HL-60 (cell line): ENCODE results near the gene FBN1.

Experiments used
- DNase-seq, 2 experiments: peaks; one replicate each; pipeline ENCODE4 v3.0.0-alpha.2; 2010 to 2020; ENCODE audit warnings: low read depth in 1 of 2, low spot score in 1 of 2
- H3K27ac ChIP-seq: fragments of 250-450 bp; sonication (Bioruptor Pico); replicated peaks from 2 replicates; pipeline ENCODE4 v1.5.1; 2020; ENCODE audit warnings: mild to moderate bottlenecking, moderate library complexity
- H3K27me3 ChIP-seq: fragments of 250-450 bp; sonication (Bioruptor Pico); 2 replicates; pipeline ENCODE4 v1.5.1; 2021; ENCODE audit warnings: mild to moderate bottlenecking, moderate library complexity; ENCODE audit not compliant: insufficient read depth, poor library complexity, severe bottlenecking
- H3K4me3 ChIP-seq: replicated peaks from 2 replicates; pipeline ENCODE4 v1.5.1; 2011; ENCODE audit warnings: mild to moderate bottlenecking, control low read depth, low read length; ENCODE audit not compliant: insufficient read depth
- CTCF ChIP-seq: IDR thresholded peaks from one replicate; pipeline ENCODE4 v1.5.1; 2011; ENCODE audit warnings: low read length, control low read depth, inconsistent platforms; ENCODE audit not compliant: insufficient read depth
- GABPA ChIP-seq: IDR thresholded peaks from 2 replicates; pipeline ENCODE4 v1.6.1; 2012; ENCODE audit warnings: low read depth
- POLR2AphosphoS5 ChIP-seq: IDR thresholded peaks from 2 replicates; pipeline ENCODE4 v1.6.1; 2012; ENCODE audit warnings: low read depth
- REST ChIP-seq: IDR thresholded peaks from 2 replicates; pipeline ENCODE4 v1.6.1; 2012; ENCODE audit warnings: low read depth; ENCODE audit not compliant: insufficient replicate concordance
- SPI1 ChIP-seq: IDR thresholded peaks from 2 replicates; pipeline ENCODE4 v1.6.1; 2012; ENCODE audit warnings: low read depth, mild to moderate bottlenecking, borderline replicate concordance

The FBN1 gene

GRCh38 chr15:48451241-48451640 lies 194.3 kb downstream of the FBN1 start:
- TF ChIP-seq SPI1 (no peak), POLR2AphosphoS5 (no peak), GABPA (no peak), REST (no peak), CTCF (no peak)
- no peak overlapping the region for H3K27ac ChIP-seq
- peaks cover 9% of the 10 kb centered on the region for H3K27me3 ChIP-seq
- no peak for DNase-seq
- no peak overlapping the region for H3K4me3 ChIP-seq

GRCh38 chr15:48449734-48450133 lies 195.8 kb downstream of the FBN1 start:
- DNase-seq, result no peak
- H3K27me3 ChIP-seq, result peaks cover 9% of the 10 kb centered on the region
- no peak overlapping the region for H3K27ac ChIP-seq
- TF ChIP-seq GABPA (no peak), REST (no peak), POLR2AphosphoS5 (no peak), SPI1 (no peak), CTCF (no peak)
- H3K4me3 ChIP-seq, result no peak overlapping the region

- Histone ChIP-seq H3K27me3 (peaks cover 9% of the 10 kb centered on the region), H3K27ac (no peak overlapping the region), H3K4me3 (no peak overlapping the region)
- DNase-seq, result no peak
- TF ChIP-seq POLR2AphosphoS5 (no peak), SPI1 (no peak), GABPA (no peak), REST (no peak), CTCF (no peak)
These were observed 197.9 kb downstream of the FBN1 start for GRCh38 chr15:48447657-48448056.
